GM18909 (cell line): ENCODE measurements around the gene C20orf173.
"Not testable (repeated sequence)": the region's sequence is repeated elsewhere in the genome, so short reads cannot be mapped to it uniquely, and the experiment has no call there.

ENCODE experiments used
- ATAC-seq: cut with Tn5 transposase; IDR thresholded peaks from one replicate; pipeline ENCODE4 v1.9.1; 2021; ENCODE audit warnings: mild to moderate bottlenecking; ENCODE audit not compliant: unreplicated experiment, poor library complexity

Gene C20orf173

DNA sequence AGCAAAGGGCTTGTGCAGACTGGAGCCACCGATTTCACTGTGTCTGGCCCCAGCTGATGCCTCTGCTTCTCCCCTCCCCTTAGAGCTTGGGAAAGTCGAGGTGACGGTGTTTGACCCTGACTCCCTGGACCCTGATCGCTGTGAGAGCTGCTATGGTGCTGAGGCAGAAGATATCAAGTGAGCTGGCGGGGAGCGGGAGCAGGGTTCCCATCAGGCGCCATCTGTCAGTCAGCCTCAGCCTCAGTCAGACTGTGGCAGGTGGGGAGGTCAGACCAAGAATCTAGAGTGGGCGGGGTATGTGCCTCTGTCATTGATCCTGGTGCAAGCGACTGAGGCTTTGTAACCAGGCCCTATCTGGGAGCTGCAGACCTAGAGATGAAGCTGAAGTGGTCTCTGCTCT lies 17.9 kb upstream of the C20orf173 start:
- no peak for ATAC-seq

DNA sequence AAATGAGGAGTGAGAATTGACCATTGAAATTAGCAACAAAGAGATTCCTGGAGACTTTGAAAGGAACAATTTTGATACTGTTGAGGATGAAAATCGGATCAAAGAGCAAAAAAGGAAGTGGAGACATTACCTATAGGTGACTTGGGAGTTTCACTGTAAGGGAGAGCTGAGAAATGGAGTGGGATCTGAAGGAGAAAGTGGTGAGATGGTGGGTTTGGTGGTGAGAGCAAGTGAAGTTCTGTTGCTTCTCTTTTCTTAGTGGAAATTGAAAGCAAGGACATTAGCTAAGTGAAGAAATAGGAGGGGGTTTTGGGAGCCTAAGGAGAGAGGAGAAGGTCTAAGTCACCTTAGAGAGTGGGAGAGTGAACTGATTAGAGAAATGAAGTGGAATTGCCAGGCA lies 16.7 kb upstream of the C20orf173 start:
- ATAC-seq = no peak

DNA sequence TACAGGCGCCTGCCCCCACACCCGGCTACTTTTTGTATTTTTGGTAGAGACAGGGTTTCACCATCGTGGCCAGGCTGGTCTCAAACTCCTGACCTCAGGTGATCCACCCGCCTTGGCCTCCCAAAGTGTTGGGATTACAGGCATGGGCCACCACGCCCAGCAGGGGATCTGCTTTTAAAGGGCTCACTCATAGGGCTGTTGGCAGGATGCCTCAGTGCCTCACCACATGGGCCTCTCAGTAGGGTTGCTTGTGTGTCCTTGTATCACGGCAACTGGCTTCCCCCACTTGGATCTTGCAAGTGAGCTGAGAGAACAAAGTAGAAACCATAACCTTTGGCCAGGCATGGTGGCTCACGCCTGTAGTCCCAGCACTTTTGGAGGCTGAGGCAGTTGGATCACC lies 15.5 kb upstream of the C20orf173 start:
- ATAC-seq = not testable (repeated sequence)

DNA sequence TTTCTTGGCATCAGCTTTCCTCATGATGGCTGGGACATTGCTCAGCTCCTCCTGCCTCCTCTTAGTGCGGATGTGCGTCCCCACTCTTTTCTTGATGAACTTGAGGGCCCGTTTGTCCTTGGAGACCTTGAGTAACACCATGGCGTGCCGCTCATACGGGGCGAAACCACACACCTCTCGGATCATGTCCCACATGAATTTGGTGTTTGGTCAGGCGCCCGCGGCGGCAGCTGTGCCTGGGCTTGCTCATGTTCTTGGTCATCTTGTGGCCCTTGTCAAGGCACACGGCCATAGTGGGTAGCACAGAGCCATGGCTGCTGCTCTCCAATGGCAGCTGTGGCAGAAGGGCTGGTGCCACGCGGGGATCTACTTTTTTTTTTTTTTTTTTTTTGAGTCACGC lies 15.0 kb upstream of the C20orf173 start:
- ATAC-seq = no peak

DNA sequence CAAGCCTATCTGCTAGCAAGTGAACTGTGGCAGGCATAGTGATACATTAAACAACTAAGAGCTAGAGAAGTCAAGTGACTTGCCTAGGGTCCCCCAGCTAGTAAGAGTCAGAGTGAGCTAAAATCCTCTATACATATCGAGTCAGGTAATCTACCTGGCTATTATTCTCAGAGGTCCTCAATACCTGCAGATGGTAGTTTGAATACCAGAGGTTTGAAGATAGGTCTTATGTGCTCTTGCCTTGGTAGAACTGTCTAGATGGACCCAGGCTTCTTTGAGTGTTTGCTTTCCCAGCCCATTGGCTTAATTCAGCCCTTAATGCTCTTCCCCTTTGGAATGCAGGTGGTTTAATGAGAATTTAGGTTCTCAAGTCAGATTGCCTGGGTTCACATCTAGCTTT lies 13.5 kb upstream of the C20orf173 start:
- ATAC-seq = no peak

DNA sequence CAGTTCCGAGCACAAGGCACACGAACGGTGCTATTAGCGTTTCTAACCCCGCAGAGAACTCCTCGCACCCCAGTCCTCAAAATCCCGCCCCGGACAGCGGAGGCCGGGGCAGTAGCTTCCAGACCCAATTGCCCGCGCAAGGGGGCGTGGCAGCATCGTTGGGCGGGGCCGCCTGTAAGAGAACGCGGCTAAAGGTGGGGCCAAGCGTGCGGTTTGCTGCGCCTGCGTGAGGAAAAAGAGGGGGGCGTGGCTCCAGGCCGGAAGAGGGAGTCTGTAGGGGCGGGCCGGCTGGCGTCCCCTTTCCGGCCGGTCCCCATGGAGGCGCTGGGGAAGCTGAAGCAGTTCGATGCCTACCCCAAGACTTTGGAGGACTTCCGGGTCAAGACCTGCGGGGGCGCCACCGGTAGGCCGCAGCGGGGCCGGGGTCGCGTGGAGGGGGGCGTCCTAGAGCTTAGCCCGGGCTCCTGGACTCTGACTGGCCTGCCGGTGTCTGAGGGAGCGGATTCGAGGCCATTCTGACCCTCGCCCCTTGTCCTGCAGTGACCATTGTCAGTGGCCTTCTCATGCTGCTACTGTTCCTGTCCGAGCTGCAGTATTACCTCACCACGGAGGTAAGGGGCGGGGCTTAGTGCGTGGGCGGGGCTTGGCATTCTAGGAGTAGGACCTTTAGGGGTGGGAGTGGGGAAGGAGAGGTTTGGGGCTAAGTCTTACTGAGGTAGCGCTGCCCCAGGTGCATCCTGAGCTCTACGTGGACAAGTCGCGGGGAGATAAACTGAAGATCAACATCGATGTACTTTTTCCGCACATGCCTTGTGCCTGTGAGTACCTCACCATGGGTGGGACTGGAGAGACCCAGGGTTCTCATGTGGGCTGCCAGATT lies 12.6 kb upstream of the C20orf173 start, which contains the start of gene ERGIC3:
Gene ERGIC3 (plus strand): TSS at position 296 of the 880 bp plus-strand sequence. CDS start 20 bp downstream, at position 316.
- ATAC-seq = peak; percentile 94

DNA sequence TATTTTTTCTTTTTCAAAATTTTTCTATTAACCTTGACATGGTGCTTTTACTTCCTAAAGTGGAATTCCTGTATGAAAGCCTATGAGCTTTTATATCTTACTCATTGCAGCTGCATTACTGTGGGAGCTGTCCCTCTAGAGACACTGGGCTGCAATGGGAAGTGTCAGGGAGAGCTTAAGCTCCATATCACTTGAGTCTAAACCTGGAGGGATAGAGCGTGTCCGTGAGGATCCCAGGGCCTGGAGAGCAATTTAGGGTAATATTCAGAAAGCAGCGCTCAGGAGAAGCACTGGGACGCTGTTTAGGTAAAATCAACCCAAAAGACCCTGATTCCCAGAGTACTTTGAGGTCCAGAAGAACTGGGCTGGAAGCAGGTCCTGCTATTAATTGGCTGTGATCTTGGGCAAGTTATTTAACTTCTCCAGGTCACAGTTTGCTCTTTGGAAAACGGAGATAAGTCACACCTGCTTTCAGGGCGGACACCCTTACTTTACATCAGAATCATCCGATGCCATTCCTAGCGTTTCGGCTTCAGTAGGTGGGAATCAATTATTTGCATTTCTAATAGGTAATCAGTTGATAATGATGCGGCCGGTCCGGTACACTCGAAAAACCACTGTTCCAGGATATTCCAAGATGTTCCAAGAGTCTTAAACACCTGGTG lies 11.8 kb upstream of the C20orf173 start:
- no peak for ATAC-seq

DNA sequence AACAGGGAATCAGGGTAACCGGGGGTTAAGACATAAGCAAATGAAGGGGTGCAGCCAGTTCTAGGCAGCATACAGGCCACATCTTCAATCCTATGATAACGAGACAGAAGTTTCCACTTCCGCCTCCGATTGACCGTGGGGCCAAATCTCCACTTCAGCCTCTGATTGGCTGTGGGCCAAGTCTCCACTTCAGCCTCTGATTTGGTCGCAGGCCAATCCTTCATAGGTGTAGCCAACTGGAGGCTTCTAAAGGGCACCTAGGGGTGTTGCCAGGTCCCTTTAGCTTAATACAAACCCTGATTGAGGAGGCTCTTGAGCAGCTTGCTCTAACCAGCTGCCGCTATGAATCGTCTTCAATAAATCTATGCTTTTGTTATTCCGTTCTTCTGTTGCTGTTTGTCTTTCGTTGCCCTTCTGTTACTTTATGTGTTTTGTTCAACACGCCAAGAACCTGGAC lies 10.3 kb upstream of the C20orf173 start:
- no peak for ATAC-seq

DNA sequence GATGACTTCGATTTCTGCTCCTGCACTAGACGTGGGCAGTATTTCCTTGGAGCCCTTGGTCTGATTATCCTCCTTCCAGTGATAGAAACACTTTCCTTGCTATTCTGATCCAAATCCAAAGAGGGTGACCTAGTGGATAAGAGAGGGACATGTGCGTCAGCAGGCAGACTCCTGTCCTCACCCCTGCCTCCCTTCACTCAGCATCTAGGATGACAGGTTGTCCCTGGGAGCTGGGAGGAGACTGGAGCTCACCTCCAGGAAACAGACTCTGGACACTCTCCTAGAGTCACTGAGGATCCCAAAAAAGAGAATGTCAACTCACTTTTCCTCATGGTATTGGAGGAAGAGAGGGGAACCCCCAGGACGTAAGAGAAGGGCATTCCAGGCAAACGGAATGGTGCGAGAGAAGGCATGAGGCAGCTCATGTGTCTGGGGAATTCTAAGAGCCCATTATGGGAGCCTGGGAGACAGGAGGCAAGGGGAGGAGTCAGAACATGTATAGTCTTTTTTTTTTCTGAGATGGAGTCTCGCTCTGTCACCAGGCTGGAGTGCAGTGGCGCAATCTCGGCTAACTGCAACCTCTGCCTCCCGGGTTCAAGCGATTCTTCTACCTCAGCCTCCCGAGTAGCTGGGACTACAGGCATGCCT lies 2.2 kb downstream of the C20orf173 start:
- no peak for ATAC-seq

DNA sequence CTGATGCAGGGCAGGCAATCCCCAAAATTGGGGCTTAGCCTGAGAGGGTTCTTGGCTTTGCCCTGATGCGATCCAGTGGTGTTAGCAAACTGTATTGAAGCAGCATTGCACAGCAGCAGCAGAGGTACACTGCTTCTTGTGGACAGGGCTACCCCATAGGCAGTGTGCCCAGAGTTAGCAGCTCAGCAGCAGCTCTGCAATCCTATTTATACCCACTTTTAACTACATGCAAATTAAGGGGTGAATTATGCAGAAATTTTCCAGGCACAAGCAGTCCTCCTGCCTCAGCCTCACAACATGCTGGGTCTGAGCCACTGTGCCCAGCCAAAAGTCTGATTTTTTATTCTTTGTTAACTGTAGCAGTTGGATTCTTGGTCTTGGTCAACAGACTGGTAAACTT lies 3.8 kb downstream of the C20orf173 start:
- no peak for ATAC-seq

DNA sequence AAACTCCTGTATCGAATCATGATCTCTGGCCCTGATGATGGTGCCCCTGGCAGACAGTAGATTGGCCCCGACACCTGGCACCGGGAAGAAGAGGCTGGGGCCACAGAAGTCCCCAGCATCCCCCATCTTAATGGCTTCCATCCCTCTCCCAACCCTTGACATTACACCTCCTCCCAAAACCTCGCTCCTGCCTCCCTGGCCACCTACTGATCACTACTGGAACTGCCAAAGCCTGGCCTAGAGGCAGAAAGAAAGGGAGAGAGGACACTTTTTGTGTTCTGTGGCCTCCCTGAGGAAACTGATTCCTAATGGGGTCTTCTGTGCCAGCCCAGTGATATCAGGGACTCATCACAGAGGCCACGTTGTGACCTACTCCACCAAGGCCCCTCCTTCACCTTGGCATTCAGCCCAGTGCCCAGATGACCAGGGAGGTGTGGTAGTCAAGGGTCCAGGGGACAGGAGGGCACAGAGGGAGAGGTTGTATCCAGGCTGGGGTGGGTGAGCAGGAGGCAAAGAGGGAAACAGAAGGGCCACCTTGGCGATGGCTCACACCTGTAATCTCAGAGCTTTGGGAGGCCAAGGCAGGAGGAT lies 6.1 kb downstream of the C20orf173 start:
- ATAC-seq = no peak

DNA sequence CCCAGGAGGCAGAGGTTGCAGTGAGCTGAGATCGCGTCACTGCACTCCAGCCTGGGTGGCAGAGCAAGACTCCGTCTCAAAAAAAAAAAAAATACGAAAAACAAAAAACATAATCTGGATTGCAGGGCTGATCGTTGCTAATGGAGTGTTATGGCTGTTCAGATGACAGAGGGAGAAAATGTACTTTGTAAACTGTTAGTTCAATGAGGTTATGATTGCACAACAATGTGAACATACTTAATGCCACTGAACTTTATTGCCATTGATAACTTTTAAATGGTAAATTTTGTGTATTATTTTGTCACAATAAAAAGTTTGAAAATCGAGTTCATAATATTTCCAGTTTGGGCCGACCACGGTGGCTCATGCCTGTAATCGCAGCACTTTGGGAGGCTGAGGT lies 10.5 kb downstream of the C20orf173 start:
- no peak for ATAC-seq

DNA sequence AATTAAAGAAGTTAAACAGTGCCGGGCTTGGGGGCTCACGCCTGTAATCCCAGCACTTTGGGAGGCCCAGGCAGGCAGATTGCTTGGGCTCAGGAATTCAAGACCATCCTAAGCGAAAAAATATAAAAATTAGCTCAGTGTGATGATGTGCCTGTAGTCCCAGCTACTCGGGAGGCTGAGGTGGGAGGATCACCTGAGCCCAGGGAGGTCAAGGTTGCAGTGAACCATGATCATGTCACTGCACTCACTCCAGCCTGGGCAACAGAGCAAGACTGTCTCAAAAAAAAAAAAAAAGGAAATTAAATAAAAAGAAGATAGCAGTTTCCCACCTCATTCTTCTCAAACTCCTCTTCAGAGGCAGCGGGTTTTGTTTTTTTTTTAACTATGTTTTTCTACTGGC lies 11.7 kb downstream of the C20orf173 start:
- ATAC-seq = not testable (repeated sequence)

DNA sequence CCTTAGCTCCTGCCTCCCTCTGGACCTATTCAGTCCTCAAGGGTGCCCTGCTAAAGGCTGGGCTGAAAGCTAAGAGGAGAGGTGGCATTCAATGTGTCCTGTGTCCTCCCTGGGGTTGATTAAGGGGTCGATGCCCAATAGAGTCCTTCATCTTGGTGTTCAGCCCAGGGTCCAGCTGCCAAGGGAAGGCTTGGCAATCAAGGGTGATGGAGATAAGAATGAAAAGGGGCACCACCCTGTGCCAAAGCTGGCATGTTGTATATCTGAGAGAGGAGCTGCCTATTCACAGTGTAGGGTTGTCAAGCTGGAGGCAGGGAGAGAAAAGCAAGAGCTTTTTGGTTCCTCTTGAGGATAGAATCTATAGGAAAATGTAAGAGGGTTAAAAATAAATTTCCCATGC lies 12.3 kb downstream of the C20orf173 start:
- no peak for ATAC-seq

DNA sequence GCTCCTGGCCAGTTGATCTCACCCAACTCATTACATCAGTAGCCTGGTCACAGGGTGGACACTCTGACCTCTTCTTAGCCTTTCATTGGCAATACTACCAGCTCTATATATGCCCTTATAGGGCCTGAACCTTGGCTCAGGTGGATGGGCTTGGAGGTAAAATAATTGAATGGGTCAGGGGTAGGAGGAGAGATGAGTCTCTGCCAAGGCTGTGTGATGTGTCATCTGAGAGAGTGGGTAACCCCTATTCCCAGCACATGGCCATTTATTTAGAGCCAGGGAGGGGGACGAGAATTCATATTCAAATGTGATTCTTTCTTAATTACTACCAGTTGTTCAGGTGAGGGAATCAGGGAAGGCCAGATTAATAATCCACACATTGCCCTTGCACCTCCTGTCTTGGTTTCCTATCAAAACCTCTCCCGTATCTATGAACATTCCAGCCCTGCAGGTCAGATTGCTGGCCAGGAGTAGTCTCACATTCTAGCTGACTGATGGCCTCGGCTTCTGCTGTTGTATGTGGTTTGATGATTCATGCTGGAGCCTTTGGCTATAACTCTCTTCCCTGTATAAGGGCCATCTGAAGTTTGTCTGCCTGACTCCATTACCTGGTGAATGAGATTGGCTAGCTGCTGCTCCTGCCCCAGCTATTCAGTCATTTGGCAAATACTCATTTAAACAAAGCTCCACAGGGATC lies 13.4 kb downstream of the C20orf173 start:
- ATAC-seq = no peak

DNA sequence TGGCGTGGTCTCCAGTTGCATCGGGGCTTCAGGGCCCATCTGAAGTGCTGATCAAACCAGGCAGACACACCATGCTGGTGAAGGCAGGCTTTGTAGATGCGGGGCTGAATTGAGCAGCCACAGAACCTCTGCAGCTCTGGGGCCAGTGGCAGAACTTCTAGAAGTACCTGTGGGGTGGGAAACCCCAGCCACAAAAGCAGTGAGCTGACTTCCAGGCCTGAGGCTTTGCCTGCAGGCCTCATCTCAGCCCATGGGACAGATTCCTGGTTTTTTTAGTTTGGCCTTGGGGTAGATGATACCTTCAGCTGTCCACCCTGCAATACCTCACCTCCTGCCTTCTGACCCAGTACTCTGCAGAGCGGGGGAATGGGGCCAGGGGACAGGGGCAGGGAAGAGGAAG lies 14.1 kb downstream of the C20orf173 start:
- no peak for ATAC-seq

DNA sequence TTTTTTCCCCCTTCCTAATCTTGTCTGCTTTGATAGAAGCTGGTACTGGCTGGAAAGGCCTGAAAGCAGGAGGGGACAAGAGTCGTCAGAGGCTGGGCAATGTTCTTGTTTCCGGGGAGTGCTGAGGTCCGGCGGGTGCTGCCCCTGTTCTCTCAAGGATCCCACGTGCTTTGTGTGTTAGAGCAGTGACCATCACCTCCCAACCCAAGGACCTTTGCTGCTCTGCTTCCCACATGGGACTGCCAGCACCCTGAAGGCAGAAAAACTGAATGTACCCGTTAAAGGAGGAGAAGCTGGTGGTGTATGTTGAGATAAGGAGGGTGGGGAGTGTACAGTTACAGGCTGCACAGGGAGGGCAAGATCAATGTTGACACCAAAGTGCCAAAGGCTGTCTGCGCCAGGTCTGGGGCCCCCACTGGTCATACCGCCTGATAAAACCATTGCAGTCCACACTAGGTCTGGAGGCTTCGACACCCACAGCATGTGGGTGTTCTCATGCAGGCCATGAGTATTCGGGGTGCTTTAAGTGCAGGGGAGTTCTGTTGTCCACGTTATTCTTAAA lies 15.0 kb downstream of the C20orf173 start:
- ATAC-seq = no peak

DNA sequence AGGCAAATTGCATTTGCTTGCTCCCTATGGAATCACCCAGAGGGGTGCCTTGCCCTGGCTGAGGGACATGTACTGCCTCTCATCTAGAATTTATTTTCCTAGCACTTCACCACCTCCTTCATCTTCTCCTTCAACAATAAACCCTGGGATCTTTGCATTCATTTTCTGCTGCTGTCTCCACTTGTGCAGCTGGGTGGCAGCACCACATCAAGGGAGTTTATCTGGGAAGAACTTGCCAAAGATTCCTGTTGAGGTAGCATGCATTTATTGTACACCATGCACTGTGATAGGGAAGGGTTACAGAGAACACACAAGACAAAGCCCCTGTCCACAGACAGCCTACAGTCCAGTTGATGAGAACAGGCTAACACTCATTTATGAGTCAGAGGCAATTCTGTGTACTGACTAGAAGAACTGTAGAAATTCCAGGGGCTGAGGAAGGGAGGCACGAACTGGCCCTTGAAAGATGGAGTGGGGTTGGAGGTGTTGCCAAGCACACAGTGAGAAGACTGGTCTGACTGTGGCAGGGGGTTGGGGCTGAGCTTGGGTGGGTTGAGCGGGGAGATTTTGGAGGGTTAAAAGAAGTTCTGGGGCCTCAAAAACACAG lies 17.5 kb downstream of the C20orf173 start:
- no peak for ATAC-seq

DNA sequence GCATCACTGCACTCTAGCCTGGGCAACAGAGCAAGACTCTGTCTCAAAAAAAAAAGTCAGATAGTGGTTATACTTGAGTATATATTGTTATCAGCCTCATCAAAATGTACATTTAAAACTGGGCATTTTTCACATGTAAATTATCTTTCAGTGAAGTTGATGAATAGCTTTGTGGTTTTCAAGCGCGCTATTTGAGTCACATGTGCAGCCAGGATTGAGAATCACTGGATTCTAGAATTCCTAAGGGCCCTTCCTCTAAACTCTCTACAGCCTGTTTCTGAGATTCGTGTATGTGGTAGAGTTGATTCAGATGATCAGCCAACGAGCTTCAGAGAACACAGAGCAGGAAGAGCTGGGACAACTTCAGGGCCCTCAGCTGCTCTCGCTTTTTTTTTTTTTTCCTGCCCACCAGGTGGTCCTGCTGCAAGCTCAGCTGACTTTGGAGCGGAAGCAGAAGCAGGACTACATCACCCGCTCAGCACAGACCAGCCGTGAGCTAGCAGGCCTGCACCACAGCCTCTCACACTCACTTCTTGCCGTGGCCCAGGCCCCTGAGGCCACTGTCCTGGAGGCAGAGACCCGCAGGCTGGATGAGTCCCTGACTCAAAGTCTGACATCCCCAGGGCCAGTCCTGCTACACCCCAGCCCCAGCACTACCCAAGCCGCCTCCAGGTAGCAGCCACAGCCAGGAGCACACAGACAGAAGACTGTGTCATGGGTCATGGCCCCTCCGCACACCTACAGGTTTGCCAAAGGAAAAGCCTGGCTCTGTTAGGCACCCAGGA lies 18.3 kb downstream of the C20orf173 start:
- no peak for ATAC-seq
